EL (cell line): ENCODE data around the gene STARD3.
"Not testable (repeated sequence)": the region's sequence is repeated elsewhere in the genome, so short reads cannot be mapped to it uniquely, and the experiment has no call there.

Source experiments
- DNase-seq: peaks from one replicate; pipeline ENCODE4 v3.0.0-alpha.2; 2016

STARD3 gene

GRCh38 chr17:39699157-39699817, 62.3 kb downstream of the STARD3 start:
- DNase-seq, result not testable (repeated sequence)

- DNase-seq, result peak; percentile 83
These were observed 62.8 kb downstream of the STARD3 start, which contains the start of gene ERBB2 for GRCh38 chr17:39699818-39700147. Gene ERBB2, plus strand, starts transcription at chr17:39700064. Its CDS starts 175 bp downstream, at chr17:39700239.

GRCh38 chr17:39700148-39700987, 63.4 kb downstream of the STARD3 start:
- DNase-seq, result peak; percentile 29

- no peak for DNase-seq
These were observed 64.3 kb downstream of the STARD3 start for GRCh38 chr17:39701012-39701783.

- DNase-seq, result no peak
These were observed 65.0 kb downstream of the STARD3 start for GRCh38 chr17:39701784-39702422.

- no peak for DNase-seq
These were observed 66.3 kb downstream of the STARD3 start for GRCh38 chr17:39702901-39703893.

- DNase-seq, result no peak
These were observed 67.0 kb downstream of the STARD3 start for GRCh38 chr17:39703913-39704312.

- peak; percentile 20 for DNase-seq
These were observed 68.0 kb downstream of the STARD3 start for GRCh38 chr17:39704821-39705551.

GRCh38 chr17:39705786-39706348, 68.9 kb downstream of the STARD3 start:
- no peak for DNase-seq

- no peak for DNase-seq
These were observed 69.4 kb downstream of the STARD3 start for GRCh38 chr17:39706383-39706782.

- no peak for DNase-seq
These were observed 70.0 kb downstream of the STARD3 start for GRCh38 chr17:39706921-39707337.

GRCh38 chr17:39709319-39709997, 72.5 kb downstream of the STARD3 start:
- no peak for DNase-seq

- DNase-seq, result no peak
These were observed 73.3 kb downstream of the STARD3 start for GRCh38 chr17:39709998-39710964.

GRCh38 chr17:39711071-39711470, 74.1 kb downstream of the STARD3 start:
- DNase-seq, result not testable (repeated sequence)

- no peak for DNase-seq
These were observed 74.9 kb downstream of the STARD3 start for GRCh38 chr17:39711851-39712250.
